ENCODE measurements around the gene GOPC.

DNA sequence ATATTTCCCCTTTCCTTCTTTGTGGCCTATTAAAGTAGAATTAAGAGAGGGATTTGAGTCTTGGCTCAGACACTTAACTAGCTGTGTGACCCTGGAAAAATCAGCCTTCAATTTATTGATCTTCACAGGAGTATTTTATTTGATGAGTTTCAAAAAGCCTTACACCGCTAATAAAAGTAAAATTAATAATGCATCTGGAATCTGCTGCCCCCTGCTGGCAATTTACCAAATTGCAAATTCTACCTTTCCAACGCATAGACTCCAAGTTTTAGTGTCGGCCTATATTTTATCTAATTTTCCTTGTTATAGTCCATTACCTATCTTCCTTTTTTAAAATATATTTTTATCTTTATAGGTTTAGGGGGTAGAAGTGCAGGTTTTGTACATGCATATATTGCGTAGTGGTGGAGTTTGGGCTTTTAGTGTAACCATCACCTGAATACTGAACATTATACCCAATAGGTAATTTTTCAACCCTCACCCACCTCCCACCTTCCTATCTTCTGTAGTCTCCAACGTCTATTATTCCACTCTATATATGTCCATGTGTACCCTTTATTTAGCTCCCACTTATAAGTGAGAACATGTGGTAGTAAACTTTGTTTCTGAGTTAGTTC, 46.3 kb downstream of the GOPC start:
- TF ChIP-seq TP53 (CRISPR knock-in tag; IDR thresholded peaks at IDR 0.05) (no peak), CTCF (IDR thresholded peaks at IDR 0.05) (peak; percentile 86), SP1 (CRISPR knock-in tag; conservative IDR thresholded peaks at IDR 0.05) (no peak)
